ENCODE measurements around the gene EXOC3L4. TPM values are rescaled to one million over a fixed set of nuclear protein-coding genes. Genes with fewer than 3 reads are reported as not detected.

The EXOC3L4 gene
- total RNA-seq, 1 experiment from 2014 or later: 6.3 TPM

DNA sequence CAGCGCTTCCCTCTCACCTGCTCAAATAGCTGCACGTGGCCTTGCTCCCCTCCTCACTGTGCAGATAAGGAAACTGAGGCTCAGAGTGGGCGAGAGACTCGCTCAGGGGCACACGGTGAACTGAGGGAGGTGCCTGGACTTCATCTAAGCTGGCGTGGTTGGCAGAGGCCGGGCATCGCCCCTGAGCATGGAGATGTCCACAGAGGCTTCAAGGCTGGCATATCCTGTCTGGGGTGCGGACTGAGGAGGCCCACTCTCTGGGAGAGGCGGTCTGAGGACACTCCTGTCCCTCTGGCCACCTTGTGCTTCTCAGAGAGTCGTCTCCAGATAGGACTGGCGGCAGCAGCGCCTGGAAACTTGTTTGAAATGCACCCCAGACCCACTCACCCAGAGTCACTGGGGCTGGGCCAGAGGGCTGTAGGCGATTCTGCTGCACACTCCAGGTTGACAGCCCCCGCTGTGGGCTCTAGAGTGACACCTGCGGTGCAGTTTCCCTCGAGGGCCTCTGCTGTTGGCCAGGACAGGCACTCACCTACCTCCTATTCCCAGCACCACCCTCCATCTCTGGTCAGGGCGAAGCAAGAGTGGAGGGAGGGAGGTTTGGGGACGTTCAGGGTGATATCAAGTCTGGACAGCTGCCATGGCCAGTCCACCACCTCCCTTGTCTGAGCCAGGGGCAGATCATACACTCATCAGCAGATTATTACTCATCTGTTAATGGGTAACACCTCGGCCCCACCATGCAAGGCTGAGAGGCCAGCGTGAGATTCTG is 21.7 kb upstream of the EXOC3L4 start:
- Mint-ChIP-seq H3K4me3 (ENCODE audit: unreplicated experiment) (no peak overlapping the region), H3K4me1 (ENCODE audit: low read depth, unreplicated experiment) (peaks cover 1% of the 10 kb centered on the region), H3K9me3 (ENCODE audit: unreplicated experiment) (no peaks in the 10 kb centered on the region), H3K27me3 (ENCODE audit: insufficient read depth, unreplicated experiment) (no peaks in the 10 kb centered on the region), H3K36me3 (ENCODE audit: insufficient read depth, unreplicated experiment) (no peaks in the 10 kb centered on the region), H3K27ac (ENCODE audit: unreplicated experiment) (no peak overlapping the region)
- Histone ChIP-seq H3K4me1 (peaks cover 7% of the 10 kb centered on the region), H3K9me3 (no peaks in the 10 kb centered on the region), H3K36me3 (ENCODE audit: control insufficient read depth, insufficient read depth, low read length) (no peaks in the 10 kb centered on the region), H3K4me3 (ENCODE audit: low read depth, low read length) (no peak overlapping the region), H3K27me3 (replicated peaks; ENCODE audit: control insufficient read depth, insufficient read depth, low read length) (no peaks in the 10 kb centered on the region)
- DNase-seq: no peak
- intact Hi-C loops (cut with micrococcal nuclease; ENCODE audit: unreplicated experiment): no loop called here
- POLR2A ChIA-PET: no interaction called here
- BruUV-seq (replicated peaks): no TSS peak
- TF ChIP-seq, protein P1, sequence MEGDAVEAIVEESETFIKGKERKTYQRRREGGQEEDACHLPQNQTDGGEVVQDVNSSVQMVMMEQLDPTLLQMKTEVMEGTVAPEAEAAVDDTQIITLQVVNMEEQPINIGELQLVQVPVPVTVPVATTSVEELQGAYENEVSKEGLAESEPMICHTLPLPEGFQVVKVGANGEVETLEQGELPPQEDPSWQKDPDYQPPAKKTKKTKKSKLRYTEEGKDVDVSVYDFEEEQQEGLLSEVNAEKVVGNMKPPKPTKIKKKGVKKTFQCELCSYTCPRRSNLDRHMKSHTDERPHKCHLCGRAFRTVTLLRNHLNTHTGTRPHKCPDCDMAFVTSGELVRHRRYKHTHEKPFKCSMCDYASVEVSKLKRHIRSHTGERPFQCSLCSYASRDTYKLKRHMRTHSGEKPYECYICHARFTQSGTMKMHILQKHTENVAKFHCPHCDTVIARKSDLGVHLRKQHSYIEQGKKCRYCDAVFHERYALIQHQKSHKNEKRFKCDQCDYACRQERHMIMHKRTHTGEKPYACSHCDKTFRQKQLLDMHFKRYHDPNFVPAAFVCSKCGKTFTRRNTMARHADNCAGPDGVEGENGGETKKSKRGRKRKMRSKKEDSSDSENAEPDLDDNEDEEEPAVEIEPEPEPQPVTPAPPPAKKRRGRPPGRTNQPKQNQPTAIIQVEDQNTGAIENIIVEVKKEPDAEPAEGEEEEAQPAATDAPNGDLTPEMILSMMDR (IDR thresholded peaks at IDR 0.05; ENCODE audit: insufficient read depth in 1 of 2, low read depth in 1 of 2, low read length in 1 of 2, severe bottlenecking in 1 of 2, unreplicated experiment in 1 of 2): no peak
- CTCF ChIA-PET: interaction anchor here (0.5 kb wide), 1 partner anchor 378 kb away, joined by 3 read pairs; no protein-coding TSS in a partner anchor

DNA sequence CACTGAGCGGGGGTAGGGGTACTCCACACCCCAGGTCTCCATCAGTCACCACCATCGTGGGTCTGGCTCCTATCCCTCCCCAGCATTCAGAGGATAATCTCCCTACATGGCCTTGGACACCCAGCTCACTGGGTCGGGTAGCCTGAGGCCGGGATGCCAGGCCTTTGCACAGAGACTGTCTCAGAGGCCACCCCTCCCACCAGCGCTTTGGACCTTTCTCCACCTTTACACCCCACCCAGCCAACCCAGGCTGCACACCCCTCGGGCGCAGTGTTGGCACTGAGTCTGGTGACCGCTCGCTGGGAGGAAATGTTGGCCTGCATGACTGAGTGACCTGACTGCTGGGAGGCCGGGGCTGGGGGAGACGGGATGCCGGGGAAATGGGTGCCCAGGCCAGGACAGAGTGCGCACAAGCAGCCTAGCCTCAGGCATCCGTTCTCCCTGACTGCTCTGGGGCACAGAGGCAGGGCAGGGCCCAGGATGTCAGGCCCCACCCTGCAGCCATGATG is 21.1 kb upstream of the EXOC3L4 start:
- Mint-ChIP-seq H3K4me1 (ENCODE audit: low read depth, unreplicated experiment) (no peaks in the 10 kb centered on the region), H3K4me3 (ENCODE audit: unreplicated experiment) (no peak overlapping the region), H3K27me3 (ENCODE audit: insufficient read depth, unreplicated experiment) (no peaks in the 10 kb centered on the region), H3K36me3 (ENCODE audit: insufficient read depth, unreplicated experiment) (no peaks in the 10 kb centered on the region), H3K27ac (ENCODE audit: unreplicated experiment) (no peak overlapping the region), H3K9me3 (ENCODE audit: unreplicated experiment) (no peaks in the 10 kb centered on the region)
- no peak overlapping the region for H3K4me3 ChIP-seq (ENCODE audit: low read depth, low read length)
- ChIA-PET CTCF (interaction anchor here (0.5 to 1.0 kb wide), 2 partner anchors 32 to 379 kb away, joined by 3 to 8 read pairs; no protein-coding TSS in a partner anchor), POLR2A (no interaction called here)
- TF ChIP-seq, protein P1 (IDR thresholded peaks at IDR 0.05; ENCODE audit: insufficient read depth in 1 of 2, low read depth in 1 of 2, low read length in 1 of 2, severe bottlenecking in 1 of 2, unreplicated experiment in 1 of 2): no peak
- H3K36me3 ChIP-seq (ENCODE audit: control insufficient read depth, insufficient read depth, low read length): no peaks in the 10 kb centered on the region
- intact Hi-C loops (cut with micrococcal nuclease; ENCODE audit: unreplicated experiment): no loop called here
- H3K4me1 ChIP-seq: peaks cover under 1% of the 10 kb centered on the region; the same call in 1 of the 2 replicates
- BruUV-seq (replicated peaks): no TSS peak
- no peaks in the 10 kb centered on the region for H3K9me3 ChIP-seq
- no peaks in the 10 kb centered on the region for H3K27me3 ChIP-seq (replicated peaks; ENCODE audit: control insufficient read depth, insufficient read depth, low read length)
- no peak for DNase-seq

DNA sequence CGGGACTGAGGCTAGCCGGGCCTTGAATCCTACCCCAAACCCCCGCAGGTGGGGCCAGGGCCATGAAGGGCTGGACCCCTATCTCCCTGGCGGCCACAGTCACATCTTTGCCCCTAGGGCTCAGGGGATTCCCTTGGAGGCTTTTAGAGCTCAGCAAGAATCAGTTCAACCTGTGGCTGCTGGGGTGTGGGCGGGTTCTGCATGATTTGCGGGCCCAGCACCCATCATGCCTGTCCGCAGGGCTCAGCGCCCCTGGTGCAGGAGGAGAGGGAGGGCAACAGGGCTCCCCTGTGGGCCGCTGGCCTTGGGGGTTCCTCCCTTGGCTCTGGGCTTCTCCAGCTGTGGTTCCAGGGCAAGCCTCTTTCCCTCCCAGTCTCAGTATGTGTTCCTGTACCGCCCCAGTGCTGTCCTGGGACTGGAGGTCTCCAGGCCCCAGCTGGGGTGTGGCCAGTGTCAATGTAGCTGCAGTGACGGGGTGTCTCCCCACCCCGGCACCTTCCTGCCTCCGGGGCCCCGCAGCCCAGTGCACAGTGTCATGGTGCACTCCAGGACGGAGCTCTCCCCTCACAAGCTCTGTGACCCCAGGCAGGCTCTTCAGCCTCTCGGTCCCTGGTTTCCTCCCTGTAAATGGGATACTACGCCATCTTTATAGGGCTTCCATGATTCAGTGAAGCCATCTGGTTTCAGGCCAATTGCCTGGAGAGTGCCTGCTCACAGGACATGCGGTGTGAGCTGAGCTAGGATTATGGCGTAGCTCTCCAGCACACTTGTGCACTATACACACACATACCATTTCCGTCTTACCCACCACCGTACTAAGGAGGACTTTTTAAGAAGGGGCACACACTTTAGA is 20.4 kb upstream of the EXOC3L4 start:
- H3K4me1 ChIP-seq: no peaks in the 10 kb centered on the region
- ChIA-PET POLR2A (no interaction called here), CTCF (interaction anchor here (0.5 to 1.1 kb wide), 3 partner anchors 31 to 207 kb away, joined by 3 to 8 read pairs (median 3); no protein-coding TSS in a partner anchor)
- H3K27me3 ChIP-seq (replicated peaks; ENCODE audit: control insufficient read depth, insufficient read depth, low read length): no peaks in the 10 kb centered on the region
- TF ChIP-seq, protein P1 (IDR thresholded peaks at IDR 0.05; ENCODE audit: insufficient read depth in 1 of 2, low read depth in 1 of 2, low read length in 1 of 2, severe bottlenecking in 1 of 2, unreplicated experiment in 1 of 2): no peak
- no peaks in the 10 kb centered on the region for H3K4me1 Mint-ChIP-seq (ENCODE audit: low read depth, unreplicated experiment)
- H3K4me3 Mint-ChIP-seq (ENCODE audit: unreplicated experiment): no peak overlapping the region
- no peaks in the 10 kb centered on the region for H3K36me3 ChIP-seq (ENCODE audit: control insufficient read depth, insufficient read depth, low read length)
- intact Hi-C loops (cut with micrococcal nuclease; ENCODE audit: unreplicated experiment): loop anchor here (2.0 kb wide), 1 partner anchor 113 kb away; no protein-coding TSS in a partner anchor
- DNase-seq: no peak
- no TSS peak for BruUV-seq (replicated peaks)
- H3K27me3 Mint-ChIP-seq (ENCODE audit: insufficient read depth, unreplicated experiment): no peaks in the 10 kb centered on the region
- no peaks in the 10 kb centered on the region for H3K9me3 Mint-ChIP-seq (ENCODE audit: unreplicated experiment)
- no peaks in the 10 kb centered on the region for H3K36me3 Mint-ChIP-seq (ENCODE audit: insufficient read depth, unreplicated experiment)
- no peaks in the 10 kb centered on the region for H3K9me3 ChIP-seq
- H3K4me3 ChIP-seq (ENCODE audit: low read depth, low read length): no peak overlapping the region
- H3K27ac Mint-ChIP-seq (ENCODE audit: unreplicated experiment): no peak overlapping the region
